Stimulated activated CD4-positive, alpha-beta T cell treated with anti-CD3 and anti-CD28 coated beads, Interleukin-2, amount 100 ng/mL, for 48 hours (primary cell): ENCODE measurements around the gene DENND5A.
A peak's percentile ranks its signal among the peaks of the same experiment; 100 is the strongest.
"Not testable (repeated sequence)": the region's sequence is repeated elsewhere in the genome, so short reads cannot be mapped to it uniquely, and the experiment has no call there.

ENCODE experiments used
- DNase-seq, 2 donors: peaks; one replicate each; pipeline ENCODE4 v3.0.0-alpha.2; 2020

DENND5A gene

DNA sequence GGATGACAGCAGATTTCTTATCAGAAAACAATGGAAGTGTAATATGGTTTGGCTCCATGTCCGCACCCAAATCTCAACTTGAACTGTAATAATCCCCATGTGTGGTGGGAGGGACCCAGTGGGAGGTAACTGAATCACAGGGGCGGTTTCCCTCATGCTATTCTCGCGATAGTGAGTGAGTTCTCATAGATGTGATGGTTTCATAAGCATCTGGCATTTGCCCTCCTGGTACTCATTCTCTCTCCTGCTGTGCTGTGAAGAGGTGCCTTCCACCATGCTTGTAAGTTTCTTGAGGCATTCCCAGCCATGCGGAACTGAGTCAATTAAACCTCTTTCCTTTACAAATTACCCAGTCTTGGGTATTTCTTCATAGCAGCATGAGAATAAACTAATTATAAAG is 92.8 kb downstream of the DENND5A start:
- no peak for DNase-seq

DNA sequence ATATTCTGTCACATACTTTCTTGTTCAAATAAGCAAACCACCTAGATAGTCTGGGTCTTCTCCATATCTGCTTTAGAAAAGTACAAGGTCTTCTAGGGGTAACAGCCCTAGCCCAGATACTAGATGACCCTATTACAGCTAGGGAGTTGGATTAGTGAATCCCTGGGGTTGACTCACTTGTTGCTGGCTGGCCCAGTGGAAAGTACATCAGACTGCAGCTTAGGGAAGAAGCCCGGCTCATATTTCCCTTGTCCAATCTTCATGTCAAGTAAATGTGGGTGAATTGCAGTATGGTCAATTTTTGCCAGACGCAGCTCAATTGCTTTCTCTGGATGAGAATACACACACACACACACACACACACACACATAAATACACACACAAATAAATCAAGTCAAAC is 94.7 kb downstream of the DENND5A start:
- DNase-seq = no peak

DNA sequence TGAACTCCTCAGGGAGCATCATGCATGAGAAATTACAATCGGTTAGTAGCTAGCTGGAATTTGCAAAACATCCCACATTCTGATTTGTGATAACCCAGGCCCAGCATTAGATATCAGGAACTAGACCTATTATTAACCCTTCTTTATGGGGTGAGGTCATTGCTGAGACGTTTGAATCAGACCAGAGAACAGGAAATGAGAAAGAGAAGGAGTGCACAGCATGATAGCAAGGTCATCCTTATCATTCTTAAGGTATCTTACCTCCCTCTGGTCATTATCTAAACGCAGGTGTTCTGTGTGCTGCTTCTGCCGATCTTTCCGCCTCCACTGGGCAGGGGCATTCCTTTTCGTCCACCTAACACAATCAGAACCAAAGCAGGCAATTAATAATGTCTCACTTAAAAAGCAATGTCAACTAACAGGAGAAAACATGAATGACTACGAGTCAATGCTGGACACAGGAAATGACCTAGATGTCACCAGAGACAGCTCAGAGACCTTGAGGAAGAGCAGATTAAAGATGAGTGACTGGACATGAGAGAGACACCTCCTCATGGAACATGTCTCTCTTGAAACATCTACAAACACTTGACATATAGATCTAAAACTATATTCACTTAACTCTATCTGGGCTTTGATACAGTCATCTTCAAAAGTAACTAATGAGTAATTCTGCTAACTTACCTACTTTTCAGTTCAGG is 95.4 kb downstream of the DENND5A start:
- no peak for DNase-seq

DNA sequence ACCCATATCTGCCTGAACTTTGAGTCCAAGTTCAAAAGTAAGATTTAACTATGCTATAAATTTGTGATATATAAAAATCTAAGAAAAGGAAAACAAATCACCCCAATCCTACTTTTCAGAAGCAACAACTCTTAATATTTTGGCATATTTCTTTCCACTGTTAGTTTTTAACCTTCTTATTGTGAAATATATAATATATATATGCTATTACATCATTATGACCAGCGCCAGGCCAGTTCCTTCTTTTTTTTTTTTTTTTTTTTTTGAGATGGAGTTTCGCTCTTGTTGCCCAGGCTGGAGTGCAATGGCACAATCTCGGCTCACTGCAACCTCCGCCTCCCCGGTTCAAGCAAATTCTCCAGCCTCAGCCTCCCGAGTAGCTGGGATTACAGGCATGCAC is 103.2 kb downstream of the DENND5A start:
- not testable (repeated sequence) for DNase-seq

DNA sequence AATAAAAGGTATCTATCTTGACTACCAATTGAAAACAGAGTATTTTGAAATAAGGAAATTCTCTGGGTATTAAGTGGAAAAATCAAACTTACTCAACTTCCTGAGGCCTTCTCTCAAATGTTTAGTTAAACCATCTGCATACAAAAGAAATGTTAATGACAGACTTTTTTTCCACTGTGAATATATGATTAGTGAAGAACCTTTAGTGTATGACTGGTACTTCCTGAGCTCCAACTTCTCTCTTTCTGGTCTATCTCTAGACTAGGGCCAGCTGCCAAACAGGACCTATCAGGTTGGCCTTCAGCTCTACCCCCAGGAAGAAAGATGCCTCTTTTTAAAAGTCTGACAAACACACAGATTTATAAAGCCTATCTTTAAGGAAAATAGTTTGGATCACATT is 105.0 kb downstream of the DENND5A start:
- DNase-seq = no peak

- no peak for DNase-seq
These were observed 106.2 kb downstream of the DENND5A start for GRCh38 chr11:9158898-9159391.

GRCh38 chr11:9155930-9156329 is 109.2 kb downstream of the DENND5A start:
- no peak for DNase-seq

GRCh38 chr11:9153651-9154050 is 111.5 kb downstream of the DENND5A start:
- no peak for DNase-seq

DNA sequence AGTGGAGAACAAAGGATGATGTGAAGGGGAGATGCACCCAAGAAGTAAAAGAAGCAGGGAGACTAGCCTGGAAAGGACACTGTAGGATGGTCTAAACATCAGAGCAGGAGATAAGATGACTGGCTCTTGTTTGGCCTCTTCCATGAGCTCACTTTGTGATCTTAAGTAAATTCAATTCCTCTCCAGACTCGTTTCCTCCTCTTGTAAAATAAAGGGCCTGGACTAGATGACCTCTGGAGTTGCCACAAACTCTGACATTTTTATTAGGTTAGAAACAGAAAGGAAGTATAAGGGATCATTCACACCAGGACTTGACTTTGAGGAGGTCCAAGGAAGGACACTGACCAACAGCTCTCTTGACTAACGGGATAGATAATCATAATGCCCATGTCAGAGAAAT is 113.5 kb downstream of the DENND5A start:
- no peak for DNase-seq

DNA sequence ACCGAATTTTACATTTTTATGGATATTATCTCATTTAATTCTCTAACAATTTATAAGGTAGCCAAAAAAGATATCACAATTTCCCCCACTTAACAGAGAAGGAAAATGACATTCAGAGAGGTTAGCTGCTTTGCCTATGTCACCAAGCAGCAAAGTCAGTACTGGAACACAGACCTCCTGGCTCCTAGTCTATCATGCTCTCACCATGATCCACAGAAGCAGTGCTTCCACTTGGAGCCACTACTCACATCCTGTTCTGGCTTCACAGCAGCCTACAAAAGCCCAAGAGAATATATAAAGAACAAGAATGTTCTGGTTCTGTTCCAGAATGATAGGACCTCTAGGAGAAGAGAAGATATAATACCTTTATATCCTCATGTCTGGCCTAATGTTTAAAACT is 114.2 kb downstream of the DENND5A start:
- no peak for DNase-seq

- no peak for DNase-seq
These were observed 114.6 kb downstream of the DENND5A start for GRCh38 chr11:9150501-9150900.

DNA sequence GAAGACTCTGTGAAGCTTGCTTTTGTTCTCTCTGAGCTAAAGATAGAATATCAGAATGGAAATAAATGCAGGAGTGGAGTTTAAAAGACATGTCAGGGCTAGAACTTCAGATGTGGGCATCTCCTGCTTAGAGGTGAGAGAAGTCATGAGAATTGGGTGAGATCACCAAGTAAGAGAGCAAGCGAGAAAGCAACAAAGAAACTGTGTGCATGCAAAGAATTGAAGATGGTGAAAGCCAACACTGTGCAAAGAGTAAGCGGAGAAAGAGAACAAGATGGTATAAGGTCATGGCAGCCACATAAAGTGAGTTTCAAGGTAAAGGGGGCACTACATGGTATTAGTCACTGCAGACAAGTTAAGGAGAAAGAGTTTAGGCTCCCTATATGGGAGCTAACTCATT is 116.4 kb downstream of the DENND5A start:
- DNase-seq = no peak

DNA sequence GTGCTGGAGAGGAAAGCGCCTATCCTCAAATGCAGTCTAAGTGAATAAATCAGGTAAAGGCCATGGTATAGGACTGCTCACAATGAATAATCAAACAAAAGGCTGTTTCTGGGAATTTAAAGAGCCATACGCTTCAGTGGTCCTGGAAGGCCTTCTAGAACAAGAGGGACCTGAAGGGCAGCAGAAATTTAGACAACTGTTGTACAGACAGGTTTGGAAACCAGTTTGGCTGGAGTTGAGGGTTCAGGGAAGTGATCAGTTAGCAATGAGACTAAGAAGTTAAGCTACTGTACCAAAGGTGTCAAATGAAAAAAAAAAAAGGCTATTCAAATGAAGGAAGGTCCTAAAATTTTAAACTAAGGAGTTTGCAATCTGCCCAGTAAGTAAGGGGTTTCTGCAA is 117.1 kb downstream of the DENND5A start:
- no peak for DNase-seq

GRCh38 chr11:9146477-9146876 is 118.7 kb downstream of the DENND5A start:
- no peak for DNase-seq

- no peak for DNase-seq
These were observed 119.9 kb downstream of the DENND5A start for GRCh38 chr11:9145283-9145682.

DNA sequence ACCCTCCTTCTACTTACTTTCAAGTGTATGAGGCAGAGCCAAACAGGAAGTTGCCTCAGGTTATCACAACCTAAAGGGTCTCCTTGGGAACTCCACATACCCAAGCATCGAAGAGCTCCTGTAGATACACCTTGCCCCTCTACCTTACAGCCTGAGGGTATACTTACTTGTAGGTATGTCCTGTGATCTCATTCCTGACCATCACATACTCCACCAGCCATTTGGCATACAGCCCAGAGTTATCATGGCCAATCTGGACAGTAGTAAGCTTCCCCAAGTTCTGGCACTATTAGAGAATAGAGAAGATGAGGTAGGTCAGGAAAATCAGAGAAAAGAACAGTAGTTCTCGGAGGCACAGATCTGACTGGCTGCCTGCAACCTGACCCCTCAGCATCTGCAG is 120.3 kb downstream of the DENND5A start:
- no peak for DNase-seq

GRCh38 chr11:9143721-9144120 is 121.4 kb downstream of the DENND5A start:
- DNase-seq = no peak

- no peak for DNase-seq
These were observed 122.4 kb downstream of the DENND5A start for GRCh38 chr11:9142732-9143131.

- no peak for DNase-seq
These were observed 124.0 kb downstream of the DENND5A start for GRCh38 chr11:9141186-9141585.

DNA sequence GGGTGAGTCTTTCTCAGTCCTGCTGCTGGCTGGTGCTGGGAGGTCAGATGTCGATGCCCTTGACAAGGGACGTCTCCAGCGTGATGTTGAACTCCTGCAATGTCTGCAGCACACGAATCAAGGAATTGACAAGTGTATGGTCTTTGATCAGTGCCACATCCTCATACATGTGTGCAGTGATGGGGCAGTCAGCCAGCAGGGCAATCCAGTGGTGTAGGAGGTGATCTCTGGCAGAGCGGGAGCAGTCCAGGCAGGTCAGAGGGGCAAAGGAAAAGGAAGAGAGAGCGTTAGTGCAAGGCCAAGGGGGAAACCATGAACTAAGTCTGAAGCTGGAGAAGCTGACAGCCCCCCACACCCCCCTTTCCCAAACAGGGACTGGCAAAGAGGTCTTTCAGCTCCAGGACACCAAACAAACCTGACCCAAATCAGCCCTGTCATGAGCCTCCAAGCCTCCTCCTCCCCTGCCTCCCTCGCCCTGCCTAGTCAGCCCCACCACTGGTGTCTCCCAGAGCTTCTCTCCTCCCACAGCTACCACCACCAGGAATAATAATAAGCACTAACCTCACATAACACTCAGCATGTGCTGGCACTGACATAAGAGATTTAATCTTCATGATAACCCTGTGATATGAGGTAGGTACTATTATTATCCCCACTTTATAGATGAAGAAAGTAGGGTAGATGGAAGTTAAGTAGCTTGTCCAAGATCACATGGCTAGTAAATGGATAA is 125.4 kb downstream of the DENND5A start:
- DNase-seq = no peak

GRCh38 chr11:9138612-9139579 is 126.3 kb downstream of the DENND5A start:
- DNase-seq = peak in 1 of 2 donors; percentile 12

DNA sequence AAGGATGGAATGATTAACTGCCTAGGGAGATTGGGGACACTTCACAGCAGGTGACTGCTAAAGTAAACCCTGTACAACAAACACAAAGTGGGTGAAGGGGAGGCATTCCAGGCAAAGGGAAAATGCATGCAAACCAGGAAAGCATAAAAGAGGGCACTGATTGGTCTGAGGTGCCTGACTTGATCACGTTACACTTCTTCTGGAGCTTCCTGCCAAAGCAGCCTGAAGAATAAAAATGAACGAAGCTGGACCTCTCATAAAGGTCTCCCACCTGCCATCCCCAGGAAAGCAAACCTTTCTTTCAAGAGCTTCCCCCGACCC is 127.1 kb downstream of the DENND5A start:
- DNase-seq = no peak
